ENCODE results near the gene TAOK1.

Gene TAOK1

GRCh38 chr17:29590411-29591145, 200.4 kb downstream of the TAOK1 start (continued):
- peak; percentile 74 for TF ChIP-seq PRDM10 (tag by site-specific recombination; IDR thresholded peaks at IDR 0.05)
- TF ChIP-seq ZBTB44 (tag by site-specific recombination; IDR thresholded peaks at IDR 0.05) = peak; percentile 24
- no peak for TF ChIP-seq PRDM1 (tag by site-specific recombination; IDR thresholded peaks at IDR 0.05)
- TF ChIP-seq ZNF202 (tag by site-specific recombination; IDR thresholded peaks at IDR 0.05; ENCODE audit: borderline replicate concordance) = no peak
- TF ChIP-seq ZNF777 (tag by site-specific recombination; IDR thresholded peaks at IDR 0.05; ENCODE audit: borderline replicate concordance) = no peak
- no peak for TF ChIP-seq ZNF624 (tag by site-specific recombination; IDR thresholded peaks at IDR 0.05)
- TF ChIP-seq ZNF148 (tag by site-specific recombination; IDR thresholded peaks at IDR 0.05; ENCODE audit: borderline replicate concordance) = no peak
- no peak for TF ChIP-seq ZSCAN5A (tag by site-specific recombination; IDR thresholded peaks at IDR 0.05)
- TF ChIP-seq ZNF398 (tag by site-specific recombination; IDR thresholded peaks at IDR 0.05) = peak; percentile 44; the same call in 1 of the 2 replicates
- peak; percentile 8; the same call in 1 of the 2 replicates for TF ChIP-seq ZFHX2 (tag by site-specific recombination; conservative IDR thresholded peaks at IDR 0.05)
- TF ChIP-seq ZNF521 (tag by site-specific recombination; IDR thresholded peaks at IDR 0.05) = no peak
- no peak for TF ChIP-seq KLF10 (tag by site-specific recombination; IDR thresholded peaks at IDR 0.05)
- TF ChIP-seq ZNF660 (tag by site-specific recombination; IDR thresholded peaks at IDR 0.05) = no peak
- no peak for TF ChIP-seq ZBTB8A (tag by site-specific recombination; IDR thresholded peaks at IDR 0.05)
- TF ChIP-seq ZNF132 (tag by site-specific recombination; IDR thresholded peaks at IDR 0.05; ENCODE audit: borderline replicate concordance) = no peak
- no peak for TF ChIP-seq ZNF157 (tag by site-specific recombination; IDR thresholded peaks at IDR 0.05)
- TF ChIP-seq ZNF548 (tag by site-specific recombination; IDR thresholded peaks at IDR 0.05) = no peak
- TF ChIP-seq ZNF26 (tag by site-specific recombination; IDR thresholded peaks at IDR 0.05) = no peak
- no peak for TF ChIP-seq ZNF223 (tag by site-specific recombination; IDR thresholded peaks at IDR 0.05)

All from HEK293 (cell line).